H9 (cell line): ENCODE results near the gene GSE1. TPM values are rescaled to one million over a fixed set of nuclear protein-coding genes. Genes with fewer than 3 reads are reported as not detected.

Experiments
- DNase-seq: peaks from one replicate; pipeline ENCODE4 v3.0.0-alpha.2; 2017
- H2AFZ ChIP-seq: one replicate; pipeline ENCODE4 v1.6.1; 2013; ENCODE audit warnings: mild to moderate bottlenecking, low read length, control low read depth, moderate library complexity
- H2AK5ac ChIP-seq: 2 replicates; pipeline ENCODE4 v1.6.1; 2013; ENCODE audit warnings: low read length, control low read depth, mixed read lengths; ENCODE audit not compliant: insufficient read length
- H2BK120ac ChIP-seq: one replicate; pipeline ENCODE4 v1.6.1; 2013; ENCODE audit warnings: low read depth, mild to moderate bottlenecking, low read length, control low read depth, inconsistent platforms; ENCODE audit not compliant: poor library complexity, severe bottlenecking
- H2BK12ac ChIP-seq: 2 replicates; pipeline ENCODE4 v1.6.1; 2013; ENCODE audit warnings: low read length, control low read depth, mixed read lengths, low read depth; ENCODE audit not compliant: insufficient read length
- H2BK15ac ChIP-seq: 2 replicates; pipeline ENCODE4 v1.6.1; 2013; ENCODE audit warnings: low read depth, low read length, control low read depth
- H2BK20ac ChIP-seq: one replicate; pipeline ENCODE4 v1.6.1; 2013; ENCODE audit warnings: low read depth, mild to moderate bottlenecking, low read length, control low read depth, inconsistent platforms; ENCODE audit not compliant: poor library complexity, severe bottlenecking
- H2BK5ac ChIP-seq: 2 replicates; pipeline ENCODE4 v1.6.1; 2013; ENCODE audit warnings: low read length, control low read depth, mixed read lengths; ENCODE audit not compliant: insufficient read length
- H3K14ac ChIP-seq: 2 replicates; pipeline ENCODE4 v1.6.1; 2013; ENCODE audit warnings: low read length, control low read depth; ENCODE audit not compliant: insufficient read depth
- H3K18ac ChIP-seq: 2 replicates; pipeline ENCODE4 v1.6.1; 2013; ENCODE audit warnings: low read depth, mild to moderate bottlenecking, mixed read lengths, low read length, control low read depth; ENCODE audit not compliant: insufficient read length
- H3K23ac ChIP-seq: 2 replicates; pipeline ENCODE4 v1.6.1; 2013; ENCODE audit warnings: low read length, control low read depth, mixed read lengths, low read depth; ENCODE audit not compliant: insufficient read length
- H3K23me2 ChIP-seq: 2 replicates; pipeline ENCODE4 v1.6.1; 2013; ENCODE audit warnings: low read depth, mild to moderate bottlenecking, mixed read lengths, low read length, control low read depth; ENCODE audit not compliant: insufficient read length, poor library complexity, severe bottlenecking
- H3K27ac ChIP-seq: 2 replicates; pipeline ENCODE4 v1.5.1; 2013; ENCODE audit warnings: low read length, control low read depth, mixed read lengths, low read depth; ENCODE audit not compliant: insufficient read length
- H3K27me3 ChIP-seq: 2 replicates; pipeline ENCODE4 v1.6.1; 2013; ENCODE audit warnings: low read length, control low read depth, inconsistent platforms; ENCODE audit not compliant: insufficient read depth
- H3K4ac ChIP-seq: 2 replicates; pipeline ENCODE4 v1.6.1; 2013; ENCODE audit warnings: low read depth, mild to moderate bottlenecking, control low read depth, inconsistent platforms, low read length, moderate library complexity
- H3K4me1 ChIP-seq: 2 replicates; pipeline ENCODE4 v1.6.1; 2013; ENCODE audit warnings: low read length, control low read depth, inconsistent platforms; ENCODE audit not compliant: insufficient read depth
- H3K4me2 ChIP-seq: 2 replicates; pipeline ENCODE4 v1.6.1; 2013; ENCODE audit warnings: low read length, control low read depth, mixed read lengths; ENCODE audit not compliant: insufficient read length, insufficient read depth
- H3K56ac ChIP-seq: 2 replicates; pipeline ENCODE4 v1.6.1; 2013; ENCODE audit warnings: low read depth, mild to moderate bottlenecking, mixed read lengths, low read length, control low read depth; ENCODE audit not compliant: insufficient read length
- H3K79me1 ChIP-seq: 2 replicates; pipeline ENCODE4 v1.6.1; 2013; ENCODE audit warnings: low read depth, mild to moderate bottlenecking, moderate library complexity, low read length, control low read depth, inconsistent platforms; ENCODE audit not compliant: insufficient read depth, poor library complexity, severe bottlenecking
- H3K79me2 ChIP-seq: 2 replicates; pipeline ENCODE4 v1.6.1; 2013; ENCODE audit warnings: low read length, control low read depth, inconsistent platforms; ENCODE audit not compliant: insufficient read depth
- H3K9ac ChIP-seq: 2 replicates; pipeline ENCODE4 v1.6.1; 2013; ENCODE audit warnings: low read length, control low read depth, mixed read lengths; ENCODE audit not compliant: insufficient read length; ENCODE audit errors: extremely low read depth
- H3K9me3 ChIP-seq: one replicate; pipeline ENCODE4 v1.6.1; 2013; ENCODE audit warnings: low read depth, low read length, inconsistent platforms; ENCODE audit not compliant: control insufficient read depth
- H3T11ph ChIP-seq: one replicate; pipeline ENCODE4 v1.6.1; 2013; ENCODE audit warnings: mild to moderate bottlenecking, low read length, control low read depth, inconsistent platforms
- H4K20me1 ChIP-seq: one replicate; pipeline ENCODE4 v1.6.1; 2013; ENCODE audit not compliant: control insufficient read depth, insufficient read length, insufficient read depth
- H4K5ac ChIP-seq: 2 replicates; pipeline ENCODE4 v1.6.1; 2013; ENCODE audit warnings: low read depth, mild to moderate bottlenecking, mixed read lengths, low read length, control low read depth; ENCODE audit not compliant: insufficient read length
- H4K8ac ChIP-seq: replicated peaks from 2 replicates; pipeline ENCODE4 v1.6.1; 2013; ENCODE audit warnings: low read length, control low read depth, mixed read lengths, low read depth; ENCODE audit not compliant: insufficient read length
- H4K91ac ChIP-seq: 2 replicates; pipeline ENCODE4 v1.6.1; 2013; ENCODE audit warnings: low read depth, mild to moderate bottlenecking, moderate library complexity, mixed read lengths, low read length, control low read depth; ENCODE audit not compliant: insufficient read length
- H3K27ac Mint-ChIP-seq, 3 experiments: 2 replicates in 2 of 3; 3 replicates in 1 of 3; pipeline ENCODE4 v1.8.0; 2020 to 2021; ENCODE audit warnings: mixed read lengths in 3 of 3, mild to moderate bottlenecking in 1 of 3, moderate library complexity in 1 of 3
- H3K27me3 Mint-ChIP-seq: 2 replicates; pipeline ENCODE4 v1.8.0; 2021; ENCODE audit warnings: low read depth, mild to moderate bottlenecking, moderate library complexity, mixed read lengths
- H3K36me3 Mint-ChIP-seq, 3 experiments: 2 replicates in 2 of 3; 3 replicates in 1 of 3; pipeline ENCODE4 v1.8.0; 2020 to 2021; ENCODE audit warnings: low read depth in 3 of 3, mixed read lengths in 3 of 3; ENCODE audit not compliant: insufficient read depth in 1 of 3
- H3K4me1 Mint-ChIP-seq, 2 experiments: 2 replicates each; pipeline ENCODE4 v1.8.0; 2020; ENCODE audit warnings: mixed read lengths in 2 of 2
- H3K4me3 Mint-ChIP-seq, 2 experiments: 2 replicates in 1 of 2; 3 replicates in 1 of 2; pipeline ENCODE4 v1.8.0; 2020 to 2021; ENCODE audit warnings: mild to moderate bottlenecking in 2 of 2, mixed read lengths in 2 of 2, moderate library complexity in 1 of 2
- H3K9me3 Mint-ChIP-seq, 2 experiments: 2 replicates in 1 of 2; 3 replicates in 1 of 2; pipeline ENCODE4 v1.8.0; 2020; ENCODE audit warnings: mild to moderate bottlenecking in 2 of 2, mixed read lengths in 2 of 2, moderate library complexity in 1 of 2
- WGBS: extraction: QIAGEN DNeasy Blood & Tissue Kit; methylation state at CpG from one replicate; pipeline ENCODE4 v1.1.7; 2013; ENCODE audit warnings: missing lambda C conversion rate, low lambda C conversion rate, mixed read lengths; ENCODE audit not compliant: insufficient read length; ENCODE audit errors: extremely low coverage; 5-methylcytosine and 5-hydroxymethylcytosine counted together
- total RNA-seq: library from RNA; stranded (reverse); gene quantifications from 2 replicates; pipeline ENCODE4 v1.2.1, GENCODE V29; 2021
- TF ChIP-seq, protein P1 (sequence below): fragments of 200-600 bp; sonication (generic); conservative IDR thresholded peaks from 3 replicates; pipeline ENCODE4 v1.8.0; 2021; ENCODE audit warnings: antibody characterized with exemption, mild to moderate bottlenecking

Gene GSE1
- total RNA-seq, 1 experiment from 2014 or later: 125 TPM

DNA sequence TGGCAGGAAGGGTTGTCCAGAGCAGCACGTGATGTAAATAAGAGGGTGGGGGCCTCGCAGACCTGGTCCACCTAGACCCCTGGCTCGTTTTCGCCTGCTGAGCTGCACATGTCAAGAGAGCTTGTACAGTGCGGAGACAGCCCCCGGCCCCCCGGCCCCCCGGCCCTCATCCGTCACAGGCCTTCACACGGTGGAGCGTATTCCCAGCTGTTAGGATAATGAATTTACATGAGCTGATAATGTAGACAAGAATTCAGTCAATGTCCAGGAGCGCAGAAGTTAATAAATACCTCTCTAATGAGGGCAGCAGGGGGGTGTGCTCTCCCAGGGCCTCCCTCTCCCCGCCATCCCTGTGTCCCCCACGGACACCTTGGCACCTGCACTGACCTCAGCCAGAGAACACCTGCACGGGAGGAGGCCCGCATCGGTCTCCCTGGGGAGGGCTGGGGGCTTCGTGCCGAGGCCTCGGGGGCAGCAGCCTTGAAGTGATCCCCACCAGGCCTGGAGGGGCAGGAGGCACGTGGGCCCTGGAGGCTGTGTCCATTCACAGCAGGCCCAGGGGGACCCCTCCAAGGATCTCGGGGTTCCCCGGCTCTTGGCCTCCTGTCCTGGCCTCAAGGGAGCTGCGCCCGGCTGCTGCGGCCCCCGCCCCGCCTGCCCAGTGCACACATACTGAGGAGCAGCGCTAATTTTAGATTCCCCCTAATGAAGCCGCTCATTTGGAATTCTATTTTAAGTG is 14.6 kb downstream of the GSE1 start:
- Histone ChIP-seq H4K5ac (no peak overlapping the region), H3K23ac (no peak overlapping the region), H3K9me3 (no peaks in the 10 kb centered on the region), H3K14ac (no peak overlapping the region; the same call in 1 of the 2 replicates), H2BK120ac (no peak overlapping the region), H3K27me3 (no peaks in the 10 kb centered on the region), H4K8ac (no peak overlapping the region), H3K56ac (no peak overlapping the region), H3K9ac (no peak overlapping the region), H4K91ac (no peak overlapping the region), H2BK20ac (no peak overlapping the region), H3K4me1 (peaks cover 3% of the 10 kb centered on the region; the same call in 1 of the 2 replicates), H2BK5ac (no peak overlapping the region), H3K4me2 (no peak overlapping the region), H2BK15ac (no peak overlapping the region), H3K4ac (no peak overlapping the region), H2BK12ac (no peak overlapping the region), H2AFZ (no peak overlapping the region), H3K23me2 (no peaks in the 10 kb centered on the region), H4K20me1 (peaks cover 9% of the 10 kb centered on the region), H3K79me2 (peaks cover 56% of the 10 kb centered on the region; the same call in 1 of the 2 replicates), H2AK5ac (no peak overlapping the region), H3K79me1 (peaks cover 14% of the 10 kb centered on the region), H3K27ac (no peak overlapping the region), H3T11ph (no peak overlapping the region), H3K18ac (no peak overlapping the region)
- DNase-seq: no peak
- Mint-ChIP-seq H3K27me3 (no peaks in the 10 kb centered on the region), H3K9me3 (peaks cover 11 to 14% of the 10 kb centered on the region in 2 experiments), H3K4me1 (peaks cover 28 to 42% of the 10 kb centered on the region in 2 experiments), H3K27ac (no peak overlapping the region; a peak in 1 of 7 replicates), H3K4me3 (no peak overlapping the region), H3K36me3 (peaks cover 19 to 29% (median 26%) of the 10 kb centered on the region in 3 experiments)
- no CpG with 5 or more reads among the region's 30 CpGs for WGBS
- TF ChIP-seq, protein P1, sequence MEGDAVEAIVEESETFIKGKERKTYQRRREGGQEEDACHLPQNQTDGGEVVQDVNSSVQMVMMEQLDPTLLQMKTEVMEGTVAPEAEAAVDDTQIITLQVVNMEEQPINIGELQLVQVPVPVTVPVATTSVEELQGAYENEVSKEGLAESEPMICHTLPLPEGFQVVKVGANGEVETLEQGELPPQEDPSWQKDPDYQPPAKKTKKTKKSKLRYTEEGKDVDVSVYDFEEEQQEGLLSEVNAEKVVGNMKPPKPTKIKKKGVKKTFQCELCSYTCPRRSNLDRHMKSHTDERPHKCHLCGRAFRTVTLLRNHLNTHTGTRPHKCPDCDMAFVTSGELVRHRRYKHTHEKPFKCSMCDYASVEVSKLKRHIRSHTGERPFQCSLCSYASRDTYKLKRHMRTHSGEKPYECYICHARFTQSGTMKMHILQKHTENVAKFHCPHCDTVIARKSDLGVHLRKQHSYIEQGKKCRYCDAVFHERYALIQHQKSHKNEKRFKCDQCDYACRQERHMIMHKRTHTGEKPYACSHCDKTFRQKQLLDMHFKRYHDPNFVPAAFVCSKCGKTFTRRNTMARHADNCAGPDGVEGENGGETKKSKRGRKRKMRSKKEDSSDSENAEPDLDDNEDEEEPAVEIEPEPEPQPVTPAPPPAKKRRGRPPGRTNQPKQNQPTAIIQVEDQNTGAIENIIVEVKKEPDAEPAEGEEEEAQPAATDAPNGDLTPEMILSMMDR: no peak
